HG03520 (cell line): ENCODE data around the gene TRAPPC10.
"Not testable (repeated sequence)": the region's sequence is repeated elsewhere in the genome, so short reads cannot be mapped to it uniquely, and the experiment has no call there.

Experiments used
- ATAC-seq: cut with Tn5 transposase; IDR thresholded peaks from one replicate; pipeline ENCODE4 v1.9.1; 2021; ENCODE audit warnings: mild to moderate bottlenecking, moderate library complexity; ENCODE audit not compliant: unreplicated experiment

TRAPPC10 gene

DNA sequence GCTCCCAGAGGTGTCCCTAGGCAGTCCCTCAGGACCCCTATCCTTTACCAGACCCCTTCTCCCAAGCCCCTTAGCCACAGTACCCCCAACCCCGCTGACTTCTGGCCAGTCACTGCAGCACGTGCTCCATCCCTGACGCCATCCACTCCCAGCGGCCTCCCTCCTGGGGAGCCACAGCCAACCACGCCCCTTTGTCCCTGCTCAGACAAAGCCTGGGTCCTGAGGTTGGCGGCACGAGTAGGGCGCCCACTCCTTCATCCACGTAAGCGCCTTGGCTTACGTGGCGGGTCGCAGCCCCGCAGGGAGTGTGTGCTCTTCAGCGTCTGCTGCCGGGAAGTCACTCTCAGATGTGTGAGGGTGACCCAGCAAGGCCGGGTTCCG, 128.4 kb downstream of the TRAPPC10 start:
- ATAC-seq, result not testable (repeated sequence)

GRCh38 chr21:44142470-44142869, 130.4 kb downstream of the TRAPPC10 start:
- not testable (repeated sequence) for ATAC-seq

DNA sequence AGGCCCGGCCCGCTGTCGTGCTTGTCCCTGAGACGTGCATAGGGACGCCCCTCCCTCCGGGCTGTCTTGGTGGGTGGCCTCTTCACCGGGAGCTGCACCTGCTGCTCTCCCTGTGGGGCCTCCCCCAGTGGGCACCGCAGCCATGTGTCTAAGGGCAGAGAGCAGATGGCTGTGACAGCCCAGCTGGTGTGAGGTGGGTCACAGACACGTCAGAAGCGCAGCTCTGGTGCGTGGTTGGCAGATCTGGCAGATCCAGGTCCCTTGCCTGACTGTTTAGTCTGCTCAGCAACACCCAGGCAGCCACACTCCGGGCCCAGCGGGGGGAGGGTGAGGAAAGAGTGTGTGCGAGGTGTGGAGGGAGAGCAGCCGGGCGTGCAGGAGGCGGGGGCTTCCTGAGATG, 131.3 kb downstream of the TRAPPC10 start:
- peak; percentile 37 for ATAC-seq

- not testable (repeated sequence) for ATAC-seq
Measured at GRCh38 chr21:44143996-44144395, 131.9 kb downstream of the TRAPPC10 start.

DNA sequence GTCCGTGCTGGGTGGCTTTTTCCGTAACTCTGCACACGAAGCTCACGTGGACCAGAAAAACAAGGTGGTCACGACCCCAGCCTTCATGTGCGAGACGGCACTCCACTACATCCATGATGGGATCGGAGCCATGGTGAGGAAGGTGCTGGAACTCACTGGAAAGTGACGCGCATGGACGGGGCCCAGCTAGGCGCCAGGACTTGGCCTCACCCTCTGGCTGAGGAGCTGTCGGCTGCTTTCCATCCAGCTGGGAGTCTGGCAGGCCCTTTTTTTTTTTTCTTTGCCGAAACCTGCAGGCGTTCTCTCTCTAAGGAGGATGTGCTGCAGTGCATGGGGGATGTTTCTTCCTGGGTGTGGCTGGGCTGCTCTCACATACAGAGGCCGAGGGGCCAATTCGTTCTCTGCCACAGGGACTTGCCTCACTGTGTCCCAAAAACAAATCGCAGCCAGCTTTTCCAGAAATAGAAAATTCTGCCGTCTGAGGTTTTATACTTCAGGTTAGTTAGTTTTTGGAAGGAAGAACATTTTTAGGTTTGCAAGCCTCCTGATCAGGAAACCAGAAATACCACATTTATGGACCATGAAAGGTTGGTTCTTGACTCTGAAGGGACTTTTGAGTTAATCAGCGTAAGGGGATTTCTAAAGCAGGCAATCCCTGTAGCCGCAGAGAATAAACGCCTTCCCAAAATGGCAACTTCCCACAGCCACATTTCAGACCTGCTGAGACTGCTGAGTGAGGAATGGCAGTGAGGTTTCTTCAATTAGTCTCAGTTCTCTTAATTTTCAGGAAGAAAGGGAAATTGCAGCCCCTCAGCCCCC, 132.9 kb downstream of the TRAPPC10 start:
- ATAC-seq, result not testable (repeated sequence)

- ATAC-seq, result not testable (repeated sequence)
Measured at GRCh38 chr21:44145616-44146015, 133.5 kb downstream of the TRAPPC10 start.

GRCh38 chr21:44147108-44147507, 135.0 kb downstream of the TRAPPC10 start:
- ATAC-seq, result not testable (repeated sequence)

GRCh38 chr21:44150255-44150654, 138.1 kb downstream of the TRAPPC10 start:
- not testable (repeated sequence) for ATAC-seq

DNA sequence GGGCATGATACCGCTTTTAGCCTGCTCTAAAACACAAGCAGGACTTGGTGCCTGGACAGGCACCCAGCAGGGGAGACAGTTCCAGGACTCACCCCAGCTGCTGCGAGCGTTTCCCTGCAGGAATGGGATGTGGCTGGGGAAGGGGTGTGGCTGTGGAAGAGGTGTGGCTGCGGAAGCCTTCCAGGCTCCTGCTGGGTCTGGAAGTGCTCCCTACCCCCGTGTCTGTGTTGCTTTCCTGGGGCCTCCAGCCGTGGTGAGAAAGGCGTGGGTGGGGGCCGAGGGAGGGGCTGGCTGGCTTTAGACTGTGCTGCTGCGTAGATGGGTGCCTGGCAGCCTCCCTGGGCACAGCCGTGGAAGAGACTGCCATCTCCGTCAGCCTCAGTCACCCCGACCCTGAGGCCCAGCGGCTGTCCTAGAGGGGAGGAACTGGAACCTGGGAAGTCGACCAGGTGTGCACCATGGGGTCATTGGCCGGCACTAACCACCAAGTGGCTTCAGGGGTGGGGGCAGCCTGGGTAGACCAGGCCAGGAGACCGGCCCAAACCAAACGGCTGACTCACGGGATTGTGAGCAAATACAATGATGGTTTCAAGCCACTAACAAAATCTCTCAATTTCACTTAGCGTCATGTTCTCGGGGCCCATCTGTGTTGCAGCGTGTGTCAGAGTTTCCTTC, 141.2 kb downstream of the TRAPPC10 start:
- not testable (repeated sequence) for ATAC-seq

- ATAC-seq, result not testable (repeated sequence)
Measured at GRCh38 chr21:44153889-44154228, 141.8 kb downstream of the TRAPPC10 start.

- peak; percentile 5 for ATAC-seq
Measured at GRCh38 chr21:44154816-44155230, 142.7 kb downstream of the TRAPPC10 start.

GRCh38 chr21:44155231-44155993, 143.3 kb downstream of the TRAPPC10 start:
- peak; percentile 42 for ATAC-seq

DNA sequence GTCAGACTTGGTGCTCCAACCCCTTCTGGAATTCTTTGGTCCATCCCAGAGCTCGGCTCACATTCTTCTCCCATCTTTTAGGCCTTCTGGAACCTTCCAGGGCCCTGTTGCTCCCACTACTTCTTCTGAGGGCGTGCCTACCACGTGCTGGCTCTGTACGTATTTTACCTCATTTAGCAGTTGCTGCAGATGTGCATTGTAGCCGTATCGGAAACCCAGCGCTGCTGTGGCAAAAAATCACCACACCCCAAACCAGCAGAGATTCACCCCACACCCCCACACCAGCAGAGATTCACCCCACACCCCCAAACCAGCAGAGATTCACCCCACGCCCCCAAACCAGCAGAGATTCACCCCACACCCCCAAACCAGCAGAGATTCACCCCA, 143.9 kb downstream of the TRAPPC10 start:
- ATAC-seq, result not testable (repeated sequence)
